Activated T-cell treated with anti-CD3 and anti-CD28 coated beads for 24 hours (primary cell): ENCODE data around the gene TNXB.
A peak's percentile ranks its signal among the peaks of the same experiment; 100 is the strongest.
"Not testable (repeated sequence)": the region's sequence is repeated elsewhere in the genome, so short reads cannot be mapped to it uniquely, and the experiment has no call there.

Experiments used
- DNase-seq: peaks from one replicate; pipeline ENCODE4 v3.0.0-alpha.2; 2020; ENCODE audit warnings: low read depth

The TNXB gene

DNA sequence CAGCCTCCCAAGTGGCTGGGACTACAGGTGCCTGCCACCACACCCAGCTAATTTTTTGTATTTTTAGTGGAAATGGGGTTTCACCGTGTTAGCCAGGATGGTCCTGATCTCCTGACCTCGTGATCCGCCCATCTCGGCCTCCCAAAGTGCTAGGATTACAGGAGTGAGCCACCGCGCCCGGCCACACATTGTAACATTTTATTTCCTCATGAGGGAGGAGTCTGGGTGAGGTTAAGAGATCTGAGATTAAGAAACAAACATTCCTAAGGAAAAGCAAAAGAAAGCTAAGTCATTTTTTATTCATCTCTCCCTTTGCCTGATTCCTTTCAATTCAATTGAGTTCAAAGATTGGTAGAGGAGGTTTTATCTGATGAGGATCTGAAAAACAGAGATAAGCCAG is 35.1 kb upstream of the TNXB start:
- DNase-seq, result not testable (repeated sequence)

- DNase-seq, result no peak
Observed at GRCh38 chr6:32140420-32141046, 31.4 kb upstream of the TNXB start.

DNA sequence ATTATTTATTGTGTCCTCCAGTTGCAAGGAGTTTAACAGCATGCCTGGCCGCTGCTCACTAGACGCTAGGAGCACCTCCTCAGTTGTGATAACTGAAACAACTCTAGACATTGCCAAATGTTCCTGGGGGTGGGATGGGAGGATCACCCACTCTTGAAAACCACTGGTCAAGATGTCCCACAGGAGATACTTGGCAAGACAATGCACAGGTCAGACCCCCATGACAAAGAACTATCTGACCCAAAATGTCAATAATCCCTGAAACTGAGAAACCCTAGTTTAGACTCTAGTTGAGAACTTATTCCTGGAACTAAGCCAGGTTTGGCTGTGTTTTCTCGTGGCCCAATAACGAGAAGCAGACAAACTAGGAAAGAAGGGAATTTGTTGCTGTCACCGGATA is 30.5 kb upstream of the TNXB start:
- DNase-seq, result no peak

GRCh38 chr6:32137454-32137853 is 28.3 kb upstream of the TNXB start:
- DNase-seq, result no peak

DNA sequence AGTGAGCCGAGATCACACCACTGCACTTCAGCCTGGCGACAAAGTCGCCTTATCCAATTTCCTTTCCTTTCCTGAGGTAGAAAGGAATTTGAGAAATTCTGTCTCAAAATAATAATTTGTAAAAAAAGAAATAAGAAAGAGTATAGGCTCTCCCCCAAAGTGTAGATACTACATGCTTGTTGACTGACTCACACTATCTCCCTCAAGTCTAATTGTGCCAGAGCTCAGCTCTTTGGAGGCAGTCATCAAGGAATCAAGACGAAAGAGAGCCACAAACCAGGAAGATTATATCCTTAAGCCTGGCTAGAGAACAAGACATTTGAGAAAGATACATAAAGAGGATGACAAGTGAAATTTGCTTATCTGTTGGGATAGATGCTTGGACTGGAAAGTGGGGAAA is 24.6 kb upstream of the TNXB start:
- DNase-seq, result no peak

- no peak for DNase-seq
Observed at GRCh38 chr6:32132110-32132509, 23.0 kb upstream of the TNXB start.

DNA sequence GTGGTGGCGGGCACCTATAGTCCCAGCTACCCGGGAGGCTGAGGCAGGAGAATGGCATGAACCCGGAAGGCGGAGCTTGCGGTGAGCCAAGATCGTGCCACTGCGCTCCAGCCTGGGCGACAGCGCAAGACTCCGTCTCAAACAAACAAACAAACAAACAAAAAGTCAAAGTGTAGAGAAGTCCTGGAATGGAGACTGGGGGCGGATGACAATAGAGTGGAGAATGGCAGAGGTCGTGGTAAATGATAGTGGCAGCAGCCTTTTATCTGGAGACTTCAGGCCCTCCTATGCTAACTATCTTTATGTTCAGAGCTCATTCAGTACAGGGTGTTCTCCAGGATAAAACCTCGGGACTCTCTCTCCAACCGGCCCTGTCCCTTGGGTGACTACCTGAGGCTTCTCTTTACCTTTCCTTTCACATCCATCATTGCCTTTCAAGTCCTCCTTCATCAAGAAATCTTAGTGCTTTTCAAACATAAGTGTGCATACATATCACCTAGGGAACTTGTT is 22.4 kb upstream of the TNXB start:
- no peak for DNase-seq

GRCh38 chr6:32129297-32130088 is 20.4 kb upstream of the TNXB start:
- DNase-seq, result no peak

DNA sequence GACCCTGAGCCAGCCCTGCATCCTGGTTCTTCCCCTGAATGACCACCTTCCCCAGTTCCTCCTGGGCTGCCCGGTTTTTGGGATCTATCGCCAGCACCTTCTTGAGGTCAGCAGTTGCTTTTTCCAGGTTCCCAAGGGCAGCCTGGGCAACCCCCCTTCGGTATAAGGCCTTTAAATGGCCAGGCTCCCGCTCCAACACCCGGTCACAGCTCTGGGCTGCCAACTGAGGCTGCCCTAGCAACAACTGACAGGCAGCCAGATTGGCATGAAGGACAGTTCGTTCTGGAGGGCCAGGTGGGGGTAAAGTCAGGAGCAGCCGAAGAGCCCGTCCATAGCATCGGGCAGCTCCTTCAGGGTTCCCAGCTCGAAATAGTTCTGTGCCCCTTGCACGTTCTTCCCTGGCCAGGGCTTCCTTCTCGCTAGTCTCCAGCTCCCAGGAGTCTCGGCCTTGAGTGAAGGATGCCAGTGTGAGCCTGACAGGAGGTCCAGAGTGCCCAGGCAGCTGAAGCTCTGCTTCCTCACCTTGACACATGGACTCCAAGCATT is 19.7 kb upstream of the TNXB start:
- no peak for DNase-seq

- DNase-seq, result peak; percentile 97
Observed at GRCh38 chr6:32127717-32128592, 18.8 kb upstream of the TNXB start, which contains the start of gene ATF6B. TSS of gene ATF6B (minus strand) at chr6:32128246. CDS start at chr6:32128207, 39 bp downstream.

- DNase-seq, result no peak
Observed at GRCh38 chr6:32127409-32127716, 18.2 kb upstream of the TNXB start.

DNA sequence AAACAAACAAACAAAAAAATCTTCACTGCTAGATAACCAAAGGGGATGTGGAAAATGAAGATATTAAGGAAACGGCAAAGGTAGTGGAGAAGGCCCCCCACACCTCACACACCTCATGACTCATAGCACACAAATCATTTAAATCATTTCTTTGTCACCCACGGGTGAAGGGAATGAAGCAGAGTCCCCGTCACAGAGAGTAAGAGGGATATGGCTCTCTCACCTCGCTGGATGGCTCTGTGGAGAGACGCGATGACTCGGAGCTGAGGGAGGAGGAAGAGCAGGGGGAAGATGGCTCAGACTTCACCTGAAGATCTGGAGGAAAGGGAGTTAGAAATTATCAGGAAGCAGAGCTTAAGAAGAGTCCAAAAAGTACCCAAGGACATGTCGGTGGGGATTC is 17.7 kb upstream of the TNXB start:
- no peak for DNase-seq

GRCh38 chr6:32123681-32124080 is 14.5 kb upstream of the TNXB start:
- DNase-seq, result no peak

DNA sequence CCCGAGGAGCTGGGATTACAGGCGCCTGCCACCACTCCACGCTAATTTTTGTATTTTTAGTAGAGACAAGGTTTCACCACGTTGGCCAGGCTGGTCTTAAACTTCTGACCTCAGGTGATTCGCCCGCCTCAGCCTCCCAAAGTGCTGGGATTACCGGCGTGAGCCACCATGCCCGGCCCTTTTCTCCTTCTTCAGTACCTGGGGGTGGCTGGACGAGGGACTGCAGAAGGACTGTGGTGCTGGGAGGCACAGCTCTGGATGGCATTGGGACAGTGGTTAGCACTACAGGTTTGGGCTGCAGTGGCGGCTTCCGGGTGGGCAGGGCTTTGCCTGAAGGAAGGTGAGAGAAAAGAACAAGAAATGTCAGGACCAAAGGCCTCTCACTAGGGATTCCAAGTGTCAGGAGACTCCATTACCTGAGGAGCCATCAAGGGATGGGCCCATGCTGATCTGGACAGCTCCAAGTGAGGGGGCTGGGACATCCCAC is 11.5 kb upstream of the TNXB start:
- DNase-seq, result no peak

GRCh38 chr6:32118782-32119628 is 9.9 kb upstream of the TNXB start:
- peak; percentile 57 for DNase-seq

DNA sequence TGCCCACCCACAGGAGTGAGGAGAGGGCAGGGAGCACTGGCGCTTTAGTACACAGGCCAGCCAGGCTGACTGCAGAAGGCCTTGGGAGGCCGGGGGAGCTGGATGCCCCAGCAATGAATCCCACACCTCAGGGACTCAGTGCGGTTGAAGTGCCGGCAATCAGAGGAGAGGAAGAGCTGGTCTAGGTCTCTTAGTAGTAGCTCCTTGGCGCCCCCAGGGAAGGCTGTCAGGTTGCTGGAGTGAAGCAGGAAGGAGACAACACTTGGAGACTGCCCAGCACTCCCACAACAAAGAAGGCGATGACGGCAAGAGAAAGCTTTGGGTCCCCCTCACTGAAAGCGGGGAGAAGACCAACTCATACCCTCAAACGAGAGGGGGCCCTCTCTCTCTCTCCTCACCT is 8.3 kb upstream of the TNXB start:
- DNase-seq, result no peak

- DNase-seq, result no peak
Observed at GRCh38 chr6:32116674-32117073, 7.5 kb upstream of the TNXB start.

- no peak for DNase-seq
Observed at GRCh38 chr6:32115623-32116022, 6.5 kb upstream of the TNXB start.

- no peak for DNase-seq
Observed at GRCh38 chr6:32114796-32115195, 5.7 kb upstream of the TNXB start.

GRCh38 chr6:32113386-32114352 is 4.5 kb upstream of the TNXB start:
- DNase-seq, result no peak
